ENCODE data around the gene TMC2.
"Not testable (repeated sequence)": the region's sequence is repeated elsewhere in the genome, so short reads cannot be mapped to it uniquely, and the experiment has no call there.

GRCh38 chr20:2522826-2523429 lies 13.4 kb upstream of the TMC2 start:
- TF ChIP-seq SUZ12 (IDR thresholded peaks at IDR 0.05); NFRKB (IDR thresholded peaks at IDR 0.05); FOXA1 (IDR thresholded peaks at IDR 0.05); TARDBP (IDR thresholded peaks at IDR 0.05); SP1 (IDR thresholded peaks at IDR 0.05); FOXM1 (IDR thresholded peaks at IDR 0.05; ENCODE audit: borderline replicate concordance); PKNOX1 (IDR thresholded peaks at IDR 0.05); FOXK2 (IDR thresholded peaks at IDR 0.05); ZNF384 (IDR thresholded peaks at IDR 0.05): not testable (repeated sequence)

All from HEK293T (cell line).